ENCODE measurements around the gene NAA10. TPM values are rescaled to one million over a fixed set of nuclear protein-coding genes. Genes with fewer than 3 reads are reported as not detected.

Gene NAA10
- total and polyA plus RNA-seq, 2 of the 13 experiments (the other 11 are each of a cell fraction or from before 2014, with no cell fraction given), result 49.2 to 51.7 TPM

GRCh38 chrX:153913701-153914100 is 21.1 kb downstream of the NAA10 start:
- H3K27me3 ChIP-seq (ENCODE audit: control insufficient read depth in 1 of 2, insufficient read depth in 2 of 2, low read length in 2 of 2), result no peaks in the 10 kb centered on the region; a peak in 2 of 5 replicates
- DNase-seq (ENCODE audit: low spot score), result no peak
- H3K9me3 ChIP-seq (ENCODE audit: low read length), result no peaks in the 10 kb centered on the region
- H3K9ac ChIP-seq (ENCODE audit: insufficient read depth, low read depth, low read length), result no peak overlapping the region
- FAIRE-seq, result no peak
- H3K36me3 ChIP-seq (replicated peaks in 1 of 2; ENCODE audit: control insufficient read depth in 1 of 2, insufficient read depth in 2 of 2, low read length in 2 of 2), result no peaks in the 10 kb centered on the region
- intact Hi-C loops (cut with micrococcal nuclease; ENCODE audit: unreplicated experiment) (no loop called here), in situ Hi-C loops (cut with HindIII; ENCODE audit: extremely low pct_ligation_motif_present, low pct_unique_long_range_greater_than_20kb) (no loop called here)
- H3K4me1 ChIP-seq (ENCODE audit: insufficient read depth, low read length), result peaks cover 5% of the 10 kb centered on the region
- H4K20me1 ChIP-seq (ENCODE audit: insufficient read depth, low read length), result no peaks in the 10 kb centered on the region
- no peak overlapping the region for H3K4me2 ChIP-seq (ENCODE audit: low read depth, low read length)
- no peak overlapping the region for H3K4me3 ChIP-seq (replicated peaks in 1 of 3; ENCODE audit: insufficient read depth in 1 of 3, low read depth in 2 of 3, low read length in 3 of 3)
- 57% methylated on average over 4 of the region's 17 CpGs for WGBS (ENCODE audit: low lambda C conversion rate)
- no peak overlapping the region for H2AFZ ChIP-seq (ENCODE audit: low read length)
- ChIA-PET POLR2A (no interaction called here), CTCF (ENCODE audit: low intra/inter-chr PET ratio, low total read pairs) (no interaction called here)
- no peak overlapping the region for H3K27ac ChIP-seq (ENCODE audit: extremely low read length, insufficient read depth, low read length)
- ATAC-seq, result no peak
- no peak for TF ChIP-seq ZBTB1 (CRISPR knock-in tag; IDR thresholded peaks at IDR 0.05; ENCODE audit: borderline replicate concordance)
- no TSS peak for BruUV-seq (replicated peaks)
- no peaks in the 10 kb centered on the region for H3K79me2 ChIP-seq (ENCODE audit: insufficient read depth, low read length)

DNA sequence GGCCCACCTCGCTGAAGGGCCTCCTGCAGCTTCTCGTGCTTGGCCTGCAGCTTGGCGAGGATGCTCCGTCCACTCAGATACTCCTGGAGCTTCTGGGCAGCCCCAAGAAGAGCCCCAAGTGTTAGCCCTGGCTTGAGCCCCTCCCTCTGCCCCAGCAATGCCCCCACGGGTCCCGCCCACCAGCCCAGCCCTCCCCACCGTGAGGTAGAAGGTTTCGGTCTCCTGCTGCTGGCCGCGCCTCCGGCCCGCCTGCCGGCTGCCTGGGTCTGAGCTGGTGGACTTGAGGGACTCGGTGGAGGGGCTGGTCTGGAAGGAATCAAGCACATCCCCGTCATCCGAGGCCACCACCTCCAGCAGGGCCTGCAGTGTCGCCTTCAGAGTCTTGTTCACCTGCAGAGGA is 21.6 kb downstream of the NAA10 start:
- FAIRE-seq (no peak), DNase-seq (ENCODE audit: low spot score) (no peak), ATAC-seq (no peak)
- Histone ChIP-seq H3K36me3 (replicated peaks in 1 of 2; ENCODE audit: control insufficient read depth in 1 of 2, insufficient read depth in 2 of 2, low read length in 2 of 2) (no peaks in the 10 kb centered on the region), H2AFZ (ENCODE audit: low read length) (no peak overlapping the region), H3K9ac (ENCODE audit: insufficient read depth, low read depth, low read length) (no peak overlapping the region), H3K9me3 (ENCODE audit: low read length) (no peaks in the 10 kb centered on the region), H4K20me1 (ENCODE audit: insufficient read depth, low read length) (no peaks in the 10 kb centered on the region), H3K27ac (ENCODE audit: extremely low read length, insufficient read depth, low read length) (no peak overlapping the region), H3K27me3 (ENCODE audit: control insufficient read depth in 1 of 2, insufficient read depth in 2 of 2, low read length in 2 of 2) (no peaks in the 10 kb centered on the region; a peak in 2 of 5 replicates), H3K4me3 (replicated peaks in 1 of 3; ENCODE audit: insufficient read depth in 1 of 3, low read depth in 2 of 3, low read length in 3 of 3) (no peak overlapping the region), H3K79me2 (ENCODE audit: insufficient read depth, low read length) (no peaks in the 10 kb centered on the region), H3K4me2 (ENCODE audit: low read depth, low read length) (no peak overlapping the region), H3K4me1 (ENCODE audit: insufficient read depth, low read length) (peaks cover 5% of the 10 kb centered on the region)
- intact Hi-C loops (cut with micrococcal nuclease; ENCODE audit: unreplicated experiment), result no loop called here
- ChIA-PET CTCF (ENCODE audit: low intra/inter-chr PET ratio, low total read pairs) (no interaction called here), POLR2A (no interaction called here)
- in situ Hi-C loops (cut with HindIII; ENCODE audit: extremely low pct_ligation_motif_present, low pct_unique_long_range_greater_than_20kb), result no loop called here
- BruUV-seq (replicated peaks), result no TSS peak
- WGBS (ENCODE audit: low lambda C conversion rate), result no CpG with 5 or more reads among the region's 17 CpGs
- TF ChIP-seq THAP8 (CRISPR knock-in tag; IDR thresholded peaks at IDR 0.05; ENCODE audit: borderline replicate concordance) (no peak), ZBTB25 (CRISPR knock-in tag; IDR thresholded peaks at IDR 0.05) (no peak), FOSL1 (CRISPR knock-in tag; IDR thresholded peaks at IDR 0.05; ENCODE audit: borderline replicate concordance) (no peak), SOX6 (IDR thresholded peaks at IDR 0.05) (no peak), SOX6 (CRISPR knock-in tag; IDR thresholded peaks at IDR 0.05) (no peak), SRY (CRISPR knock-in tag; IDR thresholded peaks at IDR 0.05) (no peak)
- TF ChIP-seq, protein P1, sequence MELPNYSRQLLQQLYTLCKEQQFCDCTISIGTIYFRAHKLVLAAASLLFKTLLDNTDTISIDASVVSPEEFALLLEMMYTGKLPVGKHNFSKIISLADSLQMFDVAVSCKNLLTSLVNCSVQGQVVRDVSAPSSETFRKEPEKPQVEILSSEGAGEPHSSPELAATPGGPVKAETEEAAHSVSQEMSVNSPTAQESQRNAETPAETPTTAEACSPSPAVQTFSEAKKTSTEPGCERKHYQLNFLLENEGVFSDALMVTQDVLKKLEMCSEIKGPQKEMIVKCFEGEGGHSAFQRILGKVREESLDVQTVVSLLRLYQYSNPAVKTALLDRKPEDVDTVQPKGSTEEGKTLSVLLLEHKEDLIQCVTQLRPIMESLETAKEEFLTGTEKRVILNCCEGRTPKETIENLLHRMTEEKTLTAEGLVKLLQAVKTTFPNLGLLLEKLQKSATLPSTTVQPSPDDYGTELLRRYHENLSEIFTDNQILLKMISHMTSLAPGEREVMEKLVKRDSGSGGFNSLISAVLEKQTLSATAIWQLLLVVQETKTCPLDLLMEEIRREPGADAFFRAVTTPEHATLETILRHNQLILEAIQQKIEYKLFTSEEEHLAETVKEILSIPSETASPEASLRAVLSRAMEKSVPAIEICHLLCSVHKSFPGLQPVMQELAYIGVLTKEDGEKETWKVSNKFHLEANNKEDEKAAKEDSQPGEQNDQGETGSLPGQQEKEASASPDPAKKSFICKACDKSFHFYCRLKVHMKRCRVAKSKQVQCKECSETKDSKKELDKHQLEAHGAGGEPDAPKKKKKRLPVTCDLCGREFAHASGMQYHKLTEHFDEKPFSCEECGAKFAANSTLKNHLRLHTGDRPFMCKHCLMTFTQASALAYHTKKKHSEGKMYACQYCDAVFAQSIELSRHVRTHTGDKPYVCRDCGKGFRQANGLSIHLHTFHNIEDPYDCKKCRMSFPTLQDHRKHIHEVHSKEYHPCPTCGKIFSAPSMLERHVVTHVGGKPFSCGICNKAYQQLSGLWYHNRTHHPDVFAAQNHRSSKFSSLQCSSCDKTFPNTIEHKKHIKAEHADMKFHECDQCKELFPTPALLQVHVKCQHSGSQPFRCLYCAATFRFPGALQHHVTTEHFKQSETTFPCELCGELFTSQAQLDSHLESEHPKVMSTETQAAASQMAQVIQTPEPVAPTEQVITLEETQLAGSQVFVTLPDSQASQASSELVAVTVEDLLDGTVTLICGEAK (IDR thresholded peaks at IDR 0.05), result no peak
- TF ChIP-seq, protein P1 (CRISPR knock-in tag; IDR thresholded peaks at IDR 0.05), result no peak
